GM23338 (cell line): ENCODE results near the gene STK33. TPM values are rescaled to one million over a fixed set of nuclear protein-coding genes. Genes with fewer than 3 reads are reported as not detected.

Experiments
- ATAC-seq: fragments of 200-7000 bp; cut with Tn5 transposase; 3 replicates; pipeline ENCODE4 v1.9.1; 2020
- DNase-seq: peaks from one replicate; pipeline ENCODE4 v3.0.0-alpha.2; 2015; ENCODE audit warnings: low spot score
- H2AFZ ChIP-seq: fragments of 200-600 bp; sonication (generic); 2 replicates; pipeline ENCODE4 v1.8.0; 2016; ENCODE audit warnings: antibody characterized with exemption, mild to moderate bottlenecking, moderate library complexity
- H3F3A ChIP-seq: fragments of 200-600 bp; sonication (generic); replicated peaks from 2 replicates; pipeline ENCODE4 v1.8.0; 2017; ENCODE audit warnings: antibody characterized with exemption, mixed run types, low read depth
- H3K27ac ChIP-seq: fragments of 200-600 bp; sonication (generic); 2 replicates; pipeline ENCODE4 v1.6.1; 2016; ENCODE audit warnings: low read depth
- H3K27me3 ChIP-seq: fragments of 200-600 bp; sonication (generic); 2 replicates; pipeline ENCODE4 v1.8.0; 2016; ENCODE audit warnings: mild to moderate bottlenecking, mixed run types, moderate library complexity; ENCODE audit not compliant: insufficient read depth
- H3K36me3 ChIP-seq: fragments of 200-600 bp; sonication (generic); 2 replicates; pipeline ENCODE4 v1.8.0; 2016; ENCODE audit warnings: mild to moderate bottlenecking; ENCODE audit not compliant: insufficient read depth
- H3K4me1 ChIP-seq: fragments of 200-600 bp; sonication (generic); 2 replicates; pipeline ENCODE4 v1.8.0; 2016; ENCODE audit warnings: mild to moderate bottlenecking, moderate library complexity; ENCODE audit not compliant: insufficient read depth
- H3K4me2 ChIP-seq: fragments of 200-600 bp; sonication (generic); 2 replicates; pipeline ENCODE4 v1.7.1; 2017; ENCODE audit warnings: mixed run types
- H3K4me3 ChIP-seq: fragments of 200-600 bp; sonication (generic); 2 replicates; pipeline ENCODE4 v1.6.1; 2016; ENCODE audit warnings: mixed run types
- H3K79me2 ChIP-seq: fragments of 200-600 bp; sonication (generic); replicated peaks from 2 replicates; pipeline ENCODE4 v1.8.0; 2017; ENCODE audit warnings: mild to moderate bottlenecking; ENCODE audit not compliant: insufficient read depth
- H3K9me2 ChIP-seq: fragments of 200-600 bp; sonication (generic); 2 replicates; pipeline ENCODE4 v1.8.0; 2017; ENCODE audit not compliant: insufficient read depth
- H4K20me1 ChIP-seq: fragments of 200-600 bp; sonication (generic); replicated peaks from 2 replicates; pipeline ENCODE4 v1.8.0; 2017; ENCODE audit warnings: mild to moderate bottlenecking; ENCODE audit not compliant: insufficient read depth
- H3K27ac Mint-ChIP-seq: 2 replicates; pipeline ENCODE4 v1.8.0; 2020; ENCODE audit warnings: inconsistent platforms, mild to moderate bottlenecking, moderate library complexity, mixed read lengths
- H3K27me3 Mint-ChIP-seq: 3 replicates; pipeline ENCODE4 v1.8.0; 2022; ENCODE audit warnings: low read depth, mild to moderate bottlenecking, moderate library complexity, mixed read lengths, inconsistent platforms; ENCODE audit not compliant: insufficient read depth, poor library complexity
- H3K36me3 Mint-ChIP-seq: 3 replicates; pipeline ENCODE4 v1.8.0; 2021; ENCODE audit warnings: low read depth, mild to moderate bottlenecking, inconsistent platforms, moderate library complexity, mixed read lengths
- H3K4me1 Mint-ChIP-seq: 3 replicates; pipeline ENCODE4 v1.8.0; 2020; ENCODE audit warnings: mild to moderate bottlenecking, inconsistent platforms, mixed read lengths
- H3K4me3 Mint-ChIP-seq: 3 replicates; pipeline ENCODE4 v1.8.0; 2021; ENCODE audit warnings: moderate library complexity, mild to moderate bottlenecking, inconsistent platforms, mixed read lengths
- H3K9me3 Mint-ChIP-seq: 3 replicates; pipeline ENCODE4 v1.8.0; 2020; ENCODE audit warnings: moderate library complexity, mild to moderate bottlenecking, inconsistent platforms, mixed read lengths
- CREB1 ChIP-seq: fragments of 250-450 bp; sonication (Bioruptor Pico); IDR thresholded peaks from 2 replicates; pipeline ENCODE4 v1.5.0; 2020; ENCODE audit warnings: low read depth, mild to moderate bottlenecking, moderate library complexity
- EZH2 ChIP-seq: fragments of 200-600 bp; sonication (generic); IDR thresholded peaks from one replicate; pipeline ENCODE4 v1.8.0; 2017; ENCODE audit warnings: antibody characterized with exemption, mild to moderate bottlenecking, low read depth; ENCODE audit not compliant: unreplicated experiment
- EZH2phosphoT487 ChIP-seq: fragments of 200-600 bp; sonication (generic); IDR thresholded peaks from one replicate; pipeline ENCODE4 v1.8.1; 2018; ENCODE audit warnings: antibody characterized with exemption; ENCODE audit not compliant: unreplicated experiment
- JUNB ChIP-seq: IDR thresholded peaks from one replicate; pipeline ENCODE4 v1.6.1; 2016; ENCODE audit warnings: antibody characterized with exemption; ENCODE audit not compliant: unreplicated experiment
- NANOG ChIP-seq: IDR thresholded peaks from 2 replicates; pipeline ENCODE4 v1.6.1; 2016; ENCODE audit warnings: antibody characterized with exemption, borderline replicate concordance
- POLR2AphosphoS5 ChIP-seq: IDR thresholded peaks from 2 replicates; pipeline ENCODE4 v1.6.1; 2016; ENCODE audit warnings: antibody characterized with exemption, low read depth
- STAT1 ChIP-seq: IDR thresholded peaks from one replicate; pipeline ENCODE4 v1.6.1; 2016; ENCODE audit warnings: antibody characterized with exemption; ENCODE audit not compliant: unreplicated experiment
- ZNF114 ChIP-seq: fragments of 250-450 bp; sonication (Bioruptor Pico); IDR thresholded peaks from 2 replicates; pipeline ENCODE4 v1.5.0; 2020; ENCODE audit warnings: mild to moderate bottlenecking, moderate library complexity
- ZNF331 ChIP-seq: fragments of 250-450 bp; sonication (Bioruptor Pico); IDR thresholded peaks from 2 replicates; pipeline ENCODE4 v1.5.0; 2020; ENCODE audit warnings: low read depth, mild to moderate bottlenecking, moderate library complexity
- polyA plus RNA-seq: library from polyadenylated mRNA; unstranded; fragments of >200 nt; fragmentation: Nextera tagmentation; extraction: Ambion mirVana; gene quantifications from 2 replicates; pipeline ENCODE4 v1.2.1, GENCODE V29; 2016
- total RNA-seq: library from RNA; depleted of rRNA; stranded (reverse); fragments of >200 nt; shearing (Covaris generic); gene quantifications from 2 replicates; pipeline ENCODE4 v1.2.3, GENCODE V29; 2014
- TF ChIP-seq, protein P1 (sequence below): fragments of 250-450 bp; sonication (Bioruptor Pico); IDR thresholded peaks from 2 replicates; pipeline ENCODE4 v1.5.0; 2020; ENCODE audit warnings: mild to moderate bottlenecking, moderate library complexity
- TF ChIP-seq, protein P2 (sequence below), 2 experiments: fragments of 200-600 bp in 1 of 2; sonication (generic) in 1 of 2; conservative IDR thresholded peaks; 2 replicates each; pipeline versions ENCODE4 v1.5.1 to v1.6.1; 2016 to 2017; ENCODE audit warnings: antibody characterized with exemption in 2 of 2, low read depth in 2 of 2, mild to moderate bottlenecking in 2 of 2, moderate library complexity in 1 of 2
- TF ChIP-seq, protein P3 (sequence below): IDR thresholded peaks from 2 replicates; pipeline ENCODE4 v1.6.1; 2016; ENCODE audit warnings: antibody characterized with exemption
- TF ChIP-seq, protein P4 (sequence below): IDR thresholded peaks from one replicate; pipeline ENCODE4 v1.6.1; 2018; ENCODE audit warnings: antibody characterized with exemption; ENCODE audit not compliant: unreplicated experiment

Gene STK33
- total and polyA plus RNA-seq, 2 experiments from 2014 or later: 17.2 to 18.2 TPM

DNA sequence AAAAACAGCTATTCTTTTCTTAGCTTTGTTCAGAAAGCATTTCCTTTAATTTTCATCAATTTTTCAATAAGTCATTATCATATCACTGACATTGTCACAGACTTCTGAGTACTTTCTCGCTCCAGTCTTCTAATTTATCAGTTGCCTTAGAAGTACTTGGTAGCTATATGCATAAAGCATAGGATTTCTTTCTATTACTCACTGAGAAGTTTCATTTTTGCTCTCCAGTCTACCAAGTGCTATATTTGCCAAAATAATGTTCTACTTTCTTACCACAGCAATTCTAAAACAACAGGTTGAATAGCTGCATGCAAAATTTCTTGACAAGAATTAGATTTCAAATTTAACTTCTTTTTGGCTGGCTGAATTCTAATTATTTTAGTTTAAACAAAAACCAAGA lies 116.3 kb downstream of the STK33 start:
- H3K4me2 ChIP-seq: no peak overlapping the region
- Mint-ChIP-seq H3K9me3 (no peaks in the 10 kb centered on the region), H3K27ac (no peak overlapping the region), H3K4me3 (no peak overlapping the region), H3K27me3 (no peaks in the 10 kb centered on the region), H3K36me3 (no peaks in the 10 kb centered on the region), H3K4me1 (peaks cover 9% of the 10 kb centered on the region)
- no peak overlapping the region for H3K4me3 ChIP-seq
- H3F3A ChIP-seq: no peaks in the 10 kb centered on the region
- DNase-seq (no peak), ATAC-seq (no peak)
- H3K9me2 ChIP-seq: no peaks in the 10 kb centered on the region
- H3K27ac ChIP-seq: no peak overlapping the region
- H3K36me3 ChIP-seq: no peaks in the 10 kb centered on the region
- TF ChIP-seq, protein P1, sequence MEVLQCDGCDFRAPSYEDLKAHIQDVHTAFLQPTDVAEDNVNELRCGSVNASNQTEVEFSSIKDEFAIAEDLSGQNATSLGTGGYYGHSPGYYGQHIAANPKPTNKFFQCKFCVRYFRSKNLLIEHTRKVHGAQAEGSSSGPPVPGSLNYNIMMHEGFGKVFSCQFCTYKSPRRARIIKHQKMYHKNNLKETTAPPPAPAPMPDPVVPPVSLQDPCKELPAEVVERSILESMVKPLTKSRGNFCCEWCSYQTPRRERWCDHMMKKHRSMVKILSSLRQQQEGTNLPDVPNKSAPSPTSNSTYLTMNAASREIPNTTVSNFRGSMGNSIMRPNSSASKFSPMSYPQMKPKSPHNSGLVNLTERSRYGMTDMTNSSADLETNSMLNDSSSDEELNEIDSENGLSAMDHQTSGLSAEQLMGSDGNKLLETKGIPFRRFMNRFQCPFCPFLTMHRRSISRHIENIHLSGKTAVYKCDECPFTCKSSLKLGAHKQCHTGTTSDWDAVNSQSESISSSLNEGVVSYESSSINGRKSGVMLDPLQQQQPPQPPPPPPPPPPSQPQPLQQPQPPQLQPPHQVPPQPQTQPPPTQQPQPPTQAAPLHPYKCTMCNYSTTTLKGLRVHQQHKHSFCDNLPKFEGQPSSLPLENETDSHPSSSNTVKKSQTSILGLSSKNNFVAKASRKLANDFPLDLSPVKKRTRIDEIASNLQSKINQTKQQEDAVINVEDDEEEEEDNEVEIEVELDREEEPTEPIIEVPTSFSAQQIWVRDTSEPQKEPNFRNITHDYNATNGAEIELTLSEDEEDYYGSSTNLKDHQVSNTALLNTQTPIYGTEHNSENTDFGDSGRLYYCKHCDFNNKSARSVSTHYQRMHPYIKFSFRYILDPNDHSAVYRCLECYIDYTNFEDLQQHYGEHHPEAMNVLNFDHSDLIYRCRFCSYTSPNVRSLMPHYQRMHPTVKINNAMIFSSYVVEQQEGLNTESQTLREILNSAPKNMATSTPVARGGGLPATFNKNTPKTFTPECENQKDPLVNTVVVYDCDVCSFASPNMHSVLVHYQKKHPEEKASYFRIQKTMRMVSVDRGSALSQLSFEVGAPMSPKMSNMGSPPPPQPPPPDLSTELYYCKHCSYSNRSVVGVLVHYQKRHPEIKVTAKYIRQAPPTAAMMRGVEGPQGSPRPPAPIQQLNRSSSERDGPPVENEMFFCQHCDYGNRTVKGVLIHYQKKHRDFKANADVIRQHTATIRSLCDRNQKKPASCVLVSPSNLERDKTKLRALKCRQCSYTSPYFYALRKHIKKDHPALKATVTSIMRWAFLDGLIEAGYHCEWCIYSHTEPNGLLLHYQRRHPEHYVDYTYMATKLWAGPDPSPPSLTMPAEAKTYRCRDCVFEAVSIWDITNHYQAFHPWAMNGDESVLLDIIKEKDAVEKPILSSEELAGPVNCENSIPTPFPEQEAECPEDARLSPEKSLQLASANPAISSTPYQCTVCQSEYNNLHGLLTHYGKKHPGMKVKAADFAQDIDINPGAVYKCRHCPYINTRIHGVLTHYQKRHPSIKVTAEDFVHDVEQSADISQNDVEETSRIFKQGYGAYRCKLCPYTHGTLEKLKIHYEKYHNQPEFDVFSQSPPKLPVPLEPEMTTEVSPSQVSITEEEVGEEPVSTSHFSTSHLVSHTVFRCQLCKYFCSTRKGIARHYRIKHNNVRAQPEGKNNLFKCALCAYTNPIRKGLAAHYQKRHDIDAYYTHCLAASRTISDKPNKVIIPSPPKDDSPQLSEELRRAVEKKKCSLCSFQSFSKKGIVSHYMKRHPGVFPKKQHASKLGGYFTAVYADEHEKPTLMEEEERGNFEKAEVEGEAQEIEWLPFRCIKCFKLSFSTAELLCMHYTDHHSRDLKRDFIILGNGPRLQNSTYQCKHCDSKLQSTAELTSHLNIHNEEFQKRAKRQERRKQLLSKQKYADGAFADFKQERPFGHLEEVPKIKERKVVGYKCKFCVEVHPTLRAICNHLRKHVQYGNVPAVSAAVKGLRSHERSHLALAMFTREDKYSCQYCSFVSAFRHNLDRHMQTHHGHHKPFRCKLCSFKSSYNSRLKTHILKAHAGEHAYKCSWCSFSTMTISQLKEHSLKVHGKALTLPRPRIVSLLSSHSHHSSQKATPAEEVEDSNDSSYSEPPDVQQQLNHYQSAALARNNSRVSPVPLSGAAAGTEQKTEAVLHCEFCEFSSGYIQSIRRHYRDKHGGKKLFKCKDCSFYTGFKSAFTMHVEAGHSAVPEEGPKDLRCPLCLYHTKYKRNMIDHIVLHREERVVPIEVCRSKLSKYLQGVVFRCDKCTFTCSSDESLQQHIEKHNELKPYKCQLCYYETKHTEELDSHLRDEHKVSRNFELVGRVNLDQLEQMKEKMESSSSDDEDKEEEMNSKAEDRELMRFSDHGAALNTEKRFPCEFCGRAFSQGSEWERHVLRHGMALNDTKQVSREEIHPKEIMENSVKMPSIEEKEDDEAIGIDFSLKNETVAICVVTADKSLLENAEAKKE: no peak
- no peak for TF ChIP-seq EZH2phosphoT487
- TF ChIP-seq EZH2: no peak
- TF ChIP-seq CREB1 (CRISPR knock-in tag): no peak
- no peak for TF ChIP-seq ZNF114 (CRISPR knock-in tag)
- TF ChIP-seq, protein P2, sequence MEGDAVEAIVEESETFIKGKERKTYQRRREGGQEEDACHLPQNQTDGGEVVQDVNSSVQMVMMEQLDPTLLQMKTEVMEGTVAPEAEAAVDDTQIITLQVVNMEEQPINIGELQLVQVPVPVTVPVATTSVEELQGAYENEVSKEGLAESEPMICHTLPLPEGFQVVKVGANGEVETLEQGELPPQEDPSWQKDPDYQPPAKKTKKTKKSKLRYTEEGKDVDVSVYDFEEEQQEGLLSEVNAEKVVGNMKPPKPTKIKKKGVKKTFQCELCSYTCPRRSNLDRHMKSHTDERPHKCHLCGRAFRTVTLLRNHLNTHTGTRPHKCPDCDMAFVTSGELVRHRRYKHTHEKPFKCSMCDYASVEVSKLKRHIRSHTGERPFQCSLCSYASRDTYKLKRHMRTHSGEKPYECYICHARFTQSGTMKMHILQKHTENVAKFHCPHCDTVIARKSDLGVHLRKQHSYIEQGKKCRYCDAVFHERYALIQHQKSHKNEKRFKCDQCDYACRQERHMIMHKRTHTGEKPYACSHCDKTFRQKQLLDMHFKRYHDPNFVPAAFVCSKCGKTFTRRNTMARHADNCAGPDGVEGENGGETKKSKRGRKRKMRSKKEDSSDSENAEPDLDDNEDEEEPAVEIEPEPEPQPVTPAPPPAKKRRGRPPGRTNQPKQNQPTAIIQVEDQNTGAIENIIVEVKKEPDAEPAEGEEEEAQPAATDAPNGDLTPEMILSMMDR (conservative IDR thresholded peaks at IDR 0.05; ENCODE audit: low read depth in 2 of 2): no peak
- TF ChIP-seq, protein P3, sequence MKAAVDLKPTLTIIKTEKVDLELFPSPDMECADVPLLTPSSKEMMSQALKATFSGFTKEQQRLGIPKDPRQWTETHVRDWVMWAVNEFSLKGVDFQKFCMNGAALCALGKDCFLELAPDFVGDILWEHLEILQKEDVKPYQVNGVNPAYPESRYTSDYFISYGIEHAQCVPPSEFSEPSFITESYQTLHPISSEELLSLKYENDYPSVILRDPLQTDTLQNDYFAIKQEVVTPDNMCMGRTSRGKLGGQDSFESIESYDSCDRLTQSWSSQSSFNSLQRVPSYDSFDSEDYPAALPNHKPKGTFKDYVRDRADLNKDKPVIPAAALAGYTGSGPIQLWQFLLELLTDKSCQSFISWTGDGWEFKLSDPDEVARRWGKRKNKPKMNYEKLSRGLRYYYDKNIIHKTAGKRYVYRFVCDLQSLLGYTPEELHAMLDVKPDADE: no peak
- no peak for TF ChIP-seq JUNB
- TF ChIP-seq, protein P4, sequence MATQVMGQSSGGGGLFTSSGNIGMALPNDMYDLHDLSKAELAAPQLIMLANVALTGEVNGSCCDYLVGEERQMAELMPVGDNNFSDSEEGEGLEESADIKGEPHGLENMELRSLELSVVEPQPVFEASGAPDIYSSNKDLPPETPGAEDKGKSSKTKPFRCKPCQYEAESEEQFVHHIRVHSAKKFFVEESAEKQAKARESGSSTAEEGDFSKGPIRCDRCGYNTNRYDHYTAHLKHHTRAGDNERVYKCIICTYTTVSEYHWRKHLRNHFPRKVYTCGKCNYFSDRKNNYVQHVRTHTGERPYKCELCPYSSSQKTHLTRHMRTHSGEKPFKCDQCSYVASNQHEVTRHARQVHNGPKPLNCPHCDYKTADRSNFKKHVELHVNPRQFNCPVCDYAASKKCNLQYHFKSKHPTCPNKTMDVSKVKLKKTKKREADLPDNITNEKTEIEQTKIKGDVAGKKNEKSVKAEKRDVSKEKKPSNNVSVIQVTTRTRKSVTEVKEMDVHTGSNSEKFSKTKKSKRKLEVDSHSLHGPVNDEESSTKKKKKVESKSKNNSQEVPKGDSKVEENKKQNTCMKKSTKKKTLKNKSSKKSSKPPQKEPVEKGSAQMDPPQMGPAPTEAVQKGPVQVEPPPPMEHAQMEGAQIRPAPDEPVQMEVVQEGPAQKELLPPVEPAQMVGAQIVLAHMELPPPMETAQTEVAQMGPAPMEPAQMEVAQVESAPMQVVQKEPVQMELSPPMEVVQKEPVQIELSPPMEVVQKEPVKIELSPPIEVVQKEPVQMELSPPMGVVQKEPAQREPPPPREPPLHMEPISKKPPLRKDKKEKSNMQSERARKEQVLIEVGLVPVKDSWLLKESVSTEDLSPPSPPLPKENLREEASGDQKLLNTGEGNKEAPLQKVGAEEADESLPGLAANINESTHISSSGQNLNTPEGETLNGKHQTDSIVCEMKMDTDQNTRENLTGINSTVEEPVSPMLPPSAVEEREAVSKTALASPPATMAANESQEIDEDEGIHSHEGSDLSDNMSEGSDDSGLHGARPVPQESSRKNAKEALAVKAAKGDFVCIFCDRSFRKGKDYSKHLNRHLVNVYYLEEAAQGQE: no peak
- TF ChIP-seq NANOG: no peak
- no peak for TF ChIP-seq POLR2AphosphoS5
- no peak for TF ChIP-seq STAT1
- no peak for TF ChIP-seq ZNF331 (CRISPR knock-in tag)
- H3K27me3 ChIP-seq: no peaks in the 10 kb centered on the region
- H3K79me2 ChIP-seq: 0 out of 2 replicates have a peak, but pooled peaks cover 6% of the 10 kb centered on the region
- no peak overlapping the region for H2AFZ ChIP-seq
- H3K4me1 ChIP-seq: no peaks in the 10 kb centered on the region
- H4K20me1 ChIP-seq: no peaks in the 10 kb centered on the region
